GM23338 (cell line): Measurements from ENCODE around the gene ZNF91. TPM values are rescaled to one million over a fixed set of nuclear protein-coding genes. Genes with fewer than 3 reads are reported as not detected.
A peak's percentile ranks its signal among the peaks of the same experiment; 100 is the strongest.

Source experiments
- ATAC-seq: fragments of 200-7000 bp; cut with Tn5 transposase; 3 replicates; pipeline ENCODE4 v1.9.1; 2020
- DNase-seq: peaks from one replicate; pipeline ENCODE4 v3.0.0-alpha.2; 2015; ENCODE audit warnings: low spot score
- H2AFZ ChIP-seq: fragments of 200-600 bp; sonication (generic); 2 replicates; pipeline ENCODE4 v1.8.0; 2016; ENCODE audit warnings: antibody characterized with exemption, mild to moderate bottlenecking, moderate library complexity
- H3F3A ChIP-seq: fragments of 200-600 bp; sonication (generic); replicated peaks from 2 replicates; pipeline ENCODE4 v1.8.0; 2017; ENCODE audit warnings: antibody characterized with exemption, mixed run types, low read depth
- H3K27ac ChIP-seq: fragments of 200-600 bp; sonication (generic); 2 replicates; pipeline ENCODE4 v1.6.1; 2016; ENCODE audit warnings: low read depth
- H3K27me3 ChIP-seq: fragments of 200-600 bp; sonication (generic); 2 replicates; pipeline ENCODE4 v1.8.0; 2016; ENCODE audit warnings: mild to moderate bottlenecking, mixed run types, moderate library complexity; ENCODE audit not compliant: insufficient read depth
- H3K36me3 ChIP-seq: fragments of 200-600 bp; sonication (generic); 2 replicates; pipeline ENCODE4 v1.8.0; 2016; ENCODE audit warnings: mild to moderate bottlenecking; ENCODE audit not compliant: insufficient read depth
- H3K4me1 ChIP-seq: fragments of 200-600 bp; sonication (generic); 2 replicates; pipeline ENCODE4 v1.8.0; 2016; ENCODE audit warnings: mild to moderate bottlenecking, moderate library complexity; ENCODE audit not compliant: insufficient read depth
- H3K4me2 ChIP-seq: fragments of 200-600 bp; sonication (generic); 2 replicates; pipeline ENCODE4 v1.7.1; 2017; ENCODE audit warnings: mixed run types
- H3K4me3 ChIP-seq: fragments of 200-600 bp; sonication (generic); 2 replicates; pipeline ENCODE4 v1.6.1; 2016; ENCODE audit warnings: mixed run types
- H3K79me2 ChIP-seq: fragments of 200-600 bp; sonication (generic); replicated peaks from 2 replicates; pipeline ENCODE4 v1.8.0; 2017; ENCODE audit warnings: mild to moderate bottlenecking; ENCODE audit not compliant: insufficient read depth
- H3K9me2 ChIP-seq: fragments of 200-600 bp; sonication (generic); 2 replicates; pipeline ENCODE4 v1.8.0; 2017; ENCODE audit not compliant: insufficient read depth
- H4K20me1 ChIP-seq: fragments of 200-600 bp; sonication (generic); replicated peaks from 2 replicates; pipeline ENCODE4 v1.8.0; 2017; ENCODE audit warnings: mild to moderate bottlenecking; ENCODE audit not compliant: insufficient read depth
- H3K27ac Mint-ChIP-seq: 2 replicates; pipeline ENCODE4 v1.8.0; 2020; ENCODE audit warnings: inconsistent platforms, mild to moderate bottlenecking, moderate library complexity, mixed read lengths
- H3K27me3 Mint-ChIP-seq: 3 replicates; pipeline ENCODE4 v1.8.0; 2022; ENCODE audit warnings: low read depth, mild to moderate bottlenecking, moderate library complexity, mixed read lengths, inconsistent platforms; ENCODE audit not compliant: insufficient read depth, poor library complexity
- H3K36me3 Mint-ChIP-seq: 3 replicates; pipeline ENCODE4 v1.8.0; 2021; ENCODE audit warnings: low read depth, mild to moderate bottlenecking, inconsistent platforms, moderate library complexity, mixed read lengths
- H3K4me1 Mint-ChIP-seq: 3 replicates; pipeline ENCODE4 v1.8.0; 2020; ENCODE audit warnings: mild to moderate bottlenecking, inconsistent platforms, mixed read lengths
- H3K4me3 Mint-ChIP-seq: 3 replicates; pipeline ENCODE4 v1.8.0; 2021; ENCODE audit warnings: moderate library complexity, mild to moderate bottlenecking, inconsistent platforms, mixed read lengths
- H3K9me3 Mint-ChIP-seq: 3 replicates; pipeline ENCODE4 v1.8.0; 2020; ENCODE audit warnings: moderate library complexity, mild to moderate bottlenecking, inconsistent platforms, mixed read lengths
- NANOG ChIP-seq: IDR thresholded peaks from 2 replicates; pipeline ENCODE4 v1.6.1; 2016; ENCODE audit warnings: antibody characterized with exemption, borderline replicate concordance
- ZNF114 ChIP-seq: fragments of 250-450 bp; sonication (Bioruptor Pico); IDR thresholded peaks from 2 replicates; pipeline ENCODE4 v1.5.0; 2020; ENCODE audit warnings: mild to moderate bottlenecking, moderate library complexity
- polyA plus RNA-seq: library from polyadenylated mRNA; unstranded; fragments of >200 nt; fragmentation: Nextera tagmentation; extraction: Ambion mirVana; gene quantifications from 2 replicates; pipeline ENCODE4 v1.2.1, GENCODE V29; 2016
- total RNA-seq: library from RNA; depleted of rRNA; stranded (reverse); fragments of >200 nt; shearing (Covaris generic); gene quantifications from 2 replicates; pipeline ENCODE4 v1.2.3, GENCODE V29; 2014
- TF ChIP-seq, protein P1 (sequence below): fragments of 250-450 bp; sonication (Bioruptor Pico); IDR thresholded peaks from 2 replicates; pipeline ENCODE4 v1.5.0; 2020; ENCODE audit warnings: mild to moderate bottlenecking, moderate library complexity
- TF ChIP-seq, protein P2 (sequence below), 2 experiments: fragments of 200-600 bp in 1 of 2; sonication (generic) in 1 of 2; conservative IDR thresholded peaks; 2 replicates each; pipeline versions ENCODE4 v1.5.1 to v1.6.1; 2016 to 2017; ENCODE audit warnings: antibody characterized with exemption in 2 of 2, low read depth in 2 of 2, mild to moderate bottlenecking in 2 of 2, moderate library complexity in 1 of 2

ZNF91 gene
- total and polyA plus RNA-seq, 2 experiments from 2014 or later: 23.5 to 51.6 TPM

DNA sequence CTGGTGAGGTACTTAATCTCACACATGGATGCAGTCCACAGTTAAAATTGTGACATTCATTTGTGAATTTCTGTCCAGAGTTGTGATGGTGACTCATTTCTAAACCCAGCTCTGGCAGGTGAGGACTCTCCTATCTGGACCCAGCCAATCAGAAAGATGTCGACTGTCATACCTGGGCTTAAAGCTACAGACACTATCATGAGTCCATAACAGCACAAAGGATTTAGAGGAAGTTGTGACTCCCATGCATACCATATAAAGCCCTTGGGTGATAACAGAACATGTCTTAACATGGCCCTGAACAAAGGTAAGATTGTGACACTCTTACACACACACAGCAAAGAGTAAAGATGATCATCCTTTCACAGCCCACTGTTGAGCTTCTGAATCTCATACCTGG is 85.3 kb downstream of the ZNF91 start (continued):
- TF ChIP-seq, protein P1, sequence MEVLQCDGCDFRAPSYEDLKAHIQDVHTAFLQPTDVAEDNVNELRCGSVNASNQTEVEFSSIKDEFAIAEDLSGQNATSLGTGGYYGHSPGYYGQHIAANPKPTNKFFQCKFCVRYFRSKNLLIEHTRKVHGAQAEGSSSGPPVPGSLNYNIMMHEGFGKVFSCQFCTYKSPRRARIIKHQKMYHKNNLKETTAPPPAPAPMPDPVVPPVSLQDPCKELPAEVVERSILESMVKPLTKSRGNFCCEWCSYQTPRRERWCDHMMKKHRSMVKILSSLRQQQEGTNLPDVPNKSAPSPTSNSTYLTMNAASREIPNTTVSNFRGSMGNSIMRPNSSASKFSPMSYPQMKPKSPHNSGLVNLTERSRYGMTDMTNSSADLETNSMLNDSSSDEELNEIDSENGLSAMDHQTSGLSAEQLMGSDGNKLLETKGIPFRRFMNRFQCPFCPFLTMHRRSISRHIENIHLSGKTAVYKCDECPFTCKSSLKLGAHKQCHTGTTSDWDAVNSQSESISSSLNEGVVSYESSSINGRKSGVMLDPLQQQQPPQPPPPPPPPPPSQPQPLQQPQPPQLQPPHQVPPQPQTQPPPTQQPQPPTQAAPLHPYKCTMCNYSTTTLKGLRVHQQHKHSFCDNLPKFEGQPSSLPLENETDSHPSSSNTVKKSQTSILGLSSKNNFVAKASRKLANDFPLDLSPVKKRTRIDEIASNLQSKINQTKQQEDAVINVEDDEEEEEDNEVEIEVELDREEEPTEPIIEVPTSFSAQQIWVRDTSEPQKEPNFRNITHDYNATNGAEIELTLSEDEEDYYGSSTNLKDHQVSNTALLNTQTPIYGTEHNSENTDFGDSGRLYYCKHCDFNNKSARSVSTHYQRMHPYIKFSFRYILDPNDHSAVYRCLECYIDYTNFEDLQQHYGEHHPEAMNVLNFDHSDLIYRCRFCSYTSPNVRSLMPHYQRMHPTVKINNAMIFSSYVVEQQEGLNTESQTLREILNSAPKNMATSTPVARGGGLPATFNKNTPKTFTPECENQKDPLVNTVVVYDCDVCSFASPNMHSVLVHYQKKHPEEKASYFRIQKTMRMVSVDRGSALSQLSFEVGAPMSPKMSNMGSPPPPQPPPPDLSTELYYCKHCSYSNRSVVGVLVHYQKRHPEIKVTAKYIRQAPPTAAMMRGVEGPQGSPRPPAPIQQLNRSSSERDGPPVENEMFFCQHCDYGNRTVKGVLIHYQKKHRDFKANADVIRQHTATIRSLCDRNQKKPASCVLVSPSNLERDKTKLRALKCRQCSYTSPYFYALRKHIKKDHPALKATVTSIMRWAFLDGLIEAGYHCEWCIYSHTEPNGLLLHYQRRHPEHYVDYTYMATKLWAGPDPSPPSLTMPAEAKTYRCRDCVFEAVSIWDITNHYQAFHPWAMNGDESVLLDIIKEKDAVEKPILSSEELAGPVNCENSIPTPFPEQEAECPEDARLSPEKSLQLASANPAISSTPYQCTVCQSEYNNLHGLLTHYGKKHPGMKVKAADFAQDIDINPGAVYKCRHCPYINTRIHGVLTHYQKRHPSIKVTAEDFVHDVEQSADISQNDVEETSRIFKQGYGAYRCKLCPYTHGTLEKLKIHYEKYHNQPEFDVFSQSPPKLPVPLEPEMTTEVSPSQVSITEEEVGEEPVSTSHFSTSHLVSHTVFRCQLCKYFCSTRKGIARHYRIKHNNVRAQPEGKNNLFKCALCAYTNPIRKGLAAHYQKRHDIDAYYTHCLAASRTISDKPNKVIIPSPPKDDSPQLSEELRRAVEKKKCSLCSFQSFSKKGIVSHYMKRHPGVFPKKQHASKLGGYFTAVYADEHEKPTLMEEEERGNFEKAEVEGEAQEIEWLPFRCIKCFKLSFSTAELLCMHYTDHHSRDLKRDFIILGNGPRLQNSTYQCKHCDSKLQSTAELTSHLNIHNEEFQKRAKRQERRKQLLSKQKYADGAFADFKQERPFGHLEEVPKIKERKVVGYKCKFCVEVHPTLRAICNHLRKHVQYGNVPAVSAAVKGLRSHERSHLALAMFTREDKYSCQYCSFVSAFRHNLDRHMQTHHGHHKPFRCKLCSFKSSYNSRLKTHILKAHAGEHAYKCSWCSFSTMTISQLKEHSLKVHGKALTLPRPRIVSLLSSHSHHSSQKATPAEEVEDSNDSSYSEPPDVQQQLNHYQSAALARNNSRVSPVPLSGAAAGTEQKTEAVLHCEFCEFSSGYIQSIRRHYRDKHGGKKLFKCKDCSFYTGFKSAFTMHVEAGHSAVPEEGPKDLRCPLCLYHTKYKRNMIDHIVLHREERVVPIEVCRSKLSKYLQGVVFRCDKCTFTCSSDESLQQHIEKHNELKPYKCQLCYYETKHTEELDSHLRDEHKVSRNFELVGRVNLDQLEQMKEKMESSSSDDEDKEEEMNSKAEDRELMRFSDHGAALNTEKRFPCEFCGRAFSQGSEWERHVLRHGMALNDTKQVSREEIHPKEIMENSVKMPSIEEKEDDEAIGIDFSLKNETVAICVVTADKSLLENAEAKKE (CRISPR knock-in tag): no peak
- no peak for TF ChIP-seq NANOG

DNA sequence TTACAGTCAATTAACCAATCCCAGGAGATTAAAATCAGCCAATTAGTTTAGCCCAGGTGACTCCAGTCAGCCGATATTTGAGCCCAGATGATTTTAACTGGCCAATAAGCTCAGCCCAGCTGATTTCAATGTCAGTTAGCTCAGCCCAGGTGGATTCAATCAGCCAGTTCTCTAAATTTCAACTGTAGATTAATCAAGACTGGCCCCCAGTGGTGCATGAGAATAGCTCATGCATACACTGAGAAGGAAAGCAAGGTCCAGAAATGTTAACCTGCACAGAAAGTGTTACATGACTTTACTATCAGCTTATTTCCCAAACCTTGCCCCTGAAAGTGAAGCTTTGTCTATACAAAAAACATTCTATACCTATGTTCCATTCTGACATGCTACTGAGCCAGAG is 89.7 kb downstream of the ZNF91 start:
- Histone ChIP-seq H2AFZ (no peak overlapping the region), H3K36me3 (no peaks in the 10 kb centered on the region), H3K27ac (no peak overlapping the region), H4K20me1 (no peaks in the 10 kb centered on the region), H3K4me2 (no peak overlapping the region), H3F3A (no peaks in the 10 kb centered on the region), H3K9me2 (peaks cover 6% of the 10 kb centered on the region; the same call in 1 of the 2 replicates), H3K4me1 (no peaks in the 10 kb centered on the region), H3K27me3 (no peaks in the 10 kb centered on the region), H3K79me2 (no peaks in the 10 kb centered on the region), H3K4me3 (no peak overlapping the region)
- peaks cover 81% of the 10 kb centered on the region for H3K9me3 Mint-ChIP-seq
- H3K4me1 Mint-ChIP-seq: no peaks in the 10 kb centered on the region
- DNase-seq (peak; percentile 23), ATAC-seq (no peak)
- peaks cover 6% of the 10 kb centered on the region; the same call in 2 of the 3 replicates for H3K36me3 Mint-ChIP-seq
- TF ChIP-seq ZNF114 (CRISPR knock-in tag): no peak
- TF ChIP-seq, protein P2, sequence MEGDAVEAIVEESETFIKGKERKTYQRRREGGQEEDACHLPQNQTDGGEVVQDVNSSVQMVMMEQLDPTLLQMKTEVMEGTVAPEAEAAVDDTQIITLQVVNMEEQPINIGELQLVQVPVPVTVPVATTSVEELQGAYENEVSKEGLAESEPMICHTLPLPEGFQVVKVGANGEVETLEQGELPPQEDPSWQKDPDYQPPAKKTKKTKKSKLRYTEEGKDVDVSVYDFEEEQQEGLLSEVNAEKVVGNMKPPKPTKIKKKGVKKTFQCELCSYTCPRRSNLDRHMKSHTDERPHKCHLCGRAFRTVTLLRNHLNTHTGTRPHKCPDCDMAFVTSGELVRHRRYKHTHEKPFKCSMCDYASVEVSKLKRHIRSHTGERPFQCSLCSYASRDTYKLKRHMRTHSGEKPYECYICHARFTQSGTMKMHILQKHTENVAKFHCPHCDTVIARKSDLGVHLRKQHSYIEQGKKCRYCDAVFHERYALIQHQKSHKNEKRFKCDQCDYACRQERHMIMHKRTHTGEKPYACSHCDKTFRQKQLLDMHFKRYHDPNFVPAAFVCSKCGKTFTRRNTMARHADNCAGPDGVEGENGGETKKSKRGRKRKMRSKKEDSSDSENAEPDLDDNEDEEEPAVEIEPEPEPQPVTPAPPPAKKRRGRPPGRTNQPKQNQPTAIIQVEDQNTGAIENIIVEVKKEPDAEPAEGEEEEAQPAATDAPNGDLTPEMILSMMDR (conservative IDR thresholded peaks at IDR 0.05; ENCODE audit: low read depth in 2 of 2): 0 out of 4 replicates have a peak, but pooled peaks of 1 of the 2 experiments have one; percentile 2
- no peak overlapping the region for H3K4me3 Mint-ChIP-seq
- no peak overlapping the region for H3K27ac Mint-ChIP-seq
- H3K27me3 Mint-ChIP-seq: no peaks in the 10 kb centered on the region
